GM18951 (cell line): ENCODE measurements around the gene MAP3K19.

Experiments used
- POLR2A ChIP-seq: IDR thresholded peaks from 4 replicates; pipeline ENCODE4 v1.6.1; 2011; ENCODE audit warnings: mild to moderate bottlenecking; ENCODE audit not compliant: insufficient read length, insufficient read depth; ENCODE audit errors: extremely low read depth
- in situ Hi-C: fragments of 300-500 bp; cut with MboI; formaldehyde crosslinking; loops from one replicate; pipeline ENCODE4 v1.12.0; 2022; ENCODE audit warnings: low sequenced_read_pairs, mixed read lengths, inconsistent platforms; ENCODE audit not compliant: unreplicated experiment

MAP3K19 gene

DNA sequence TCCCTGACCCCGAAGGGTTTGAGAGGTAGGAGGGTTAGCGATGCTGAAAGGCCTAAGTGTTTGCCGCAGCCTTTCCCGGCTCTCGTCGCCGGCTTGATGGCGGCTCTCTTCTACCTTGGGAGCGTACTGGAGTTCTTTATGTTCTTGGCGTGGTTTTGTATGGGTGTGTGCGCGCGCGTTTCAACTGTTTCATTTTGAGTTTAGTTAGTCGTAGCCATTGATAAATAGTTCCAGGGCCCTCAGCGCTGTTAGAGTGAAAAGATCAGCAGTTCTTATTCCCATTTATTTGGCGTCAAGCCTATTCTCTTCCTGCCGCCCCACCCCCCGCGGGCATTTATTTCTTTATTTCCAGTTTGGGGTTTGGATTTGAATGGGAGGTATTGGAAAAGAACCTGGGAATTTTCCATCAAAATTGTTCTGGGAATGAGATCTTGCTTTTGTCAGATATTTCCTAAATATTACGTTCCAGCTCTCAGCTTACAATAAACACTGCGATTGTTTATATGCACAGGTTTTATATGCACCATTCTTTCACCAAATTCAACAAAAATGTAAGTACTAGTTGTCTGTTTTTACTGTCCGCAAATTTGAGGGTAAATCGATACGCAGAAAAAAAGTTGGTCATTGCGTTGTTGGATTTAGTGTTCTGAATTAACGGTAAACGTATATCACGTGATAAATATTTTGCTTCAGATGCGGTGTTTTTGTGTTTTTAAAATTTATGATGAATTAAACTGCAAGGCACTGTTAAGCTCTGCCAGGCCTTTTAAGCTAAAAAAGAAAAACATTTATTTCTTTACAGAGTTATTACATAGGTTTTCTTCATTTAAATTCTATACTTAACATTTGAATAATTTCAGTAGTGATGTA is 127.7 kb downstream of the MAP3K19 start:
- no peak for TF ChIP-seq POLR2A
- in situ Hi-C loops = no loop called here

- in situ Hi-C loops = no loop called here
- peak; percentile 71 for TF ChIP-seq POLR2A
These were observed 128.5 kb downstream of the MAP3K19 start, which contains the start of gene CCNT2 for GRCh38 chr2:134918526-134919340. Gene CCNT2, plus strand, starts transcription at chr2:134918822. Its CDS starts 33 bp downstream, at chr2:134918855.

DNA sequence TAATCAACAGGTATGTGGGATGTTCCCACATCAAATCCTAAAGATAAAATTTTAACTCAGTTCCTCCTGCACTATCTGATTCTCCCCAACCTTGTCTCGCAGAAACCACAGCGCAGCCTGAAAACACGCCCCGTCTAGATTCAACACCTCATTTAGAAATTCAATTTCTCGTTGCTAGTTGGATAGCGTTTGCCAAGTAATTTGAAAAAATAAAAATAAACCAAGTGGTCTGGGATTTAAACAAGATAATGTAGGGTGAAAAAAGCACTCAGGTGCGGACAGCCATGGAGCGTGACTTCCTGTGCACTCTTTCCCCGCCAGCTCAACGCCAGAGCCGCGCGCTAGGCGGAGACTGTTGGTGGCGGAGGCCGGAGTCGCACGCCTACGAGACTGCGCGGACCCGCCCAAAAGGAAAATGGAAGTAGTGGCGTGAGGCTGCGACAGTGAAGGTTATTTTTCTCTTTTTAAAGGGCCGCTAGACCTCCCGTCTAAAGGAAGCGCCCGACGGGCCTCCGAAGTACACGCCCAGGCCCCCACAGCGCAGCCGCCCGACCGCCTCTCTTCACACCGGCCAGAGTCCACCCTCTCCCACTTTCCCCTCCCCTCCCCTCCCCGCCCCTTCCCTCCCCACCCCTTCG is 129.2 kb downstream of the MAP3K19 start:
- in situ Hi-C loops = no loop called here

DNA sequence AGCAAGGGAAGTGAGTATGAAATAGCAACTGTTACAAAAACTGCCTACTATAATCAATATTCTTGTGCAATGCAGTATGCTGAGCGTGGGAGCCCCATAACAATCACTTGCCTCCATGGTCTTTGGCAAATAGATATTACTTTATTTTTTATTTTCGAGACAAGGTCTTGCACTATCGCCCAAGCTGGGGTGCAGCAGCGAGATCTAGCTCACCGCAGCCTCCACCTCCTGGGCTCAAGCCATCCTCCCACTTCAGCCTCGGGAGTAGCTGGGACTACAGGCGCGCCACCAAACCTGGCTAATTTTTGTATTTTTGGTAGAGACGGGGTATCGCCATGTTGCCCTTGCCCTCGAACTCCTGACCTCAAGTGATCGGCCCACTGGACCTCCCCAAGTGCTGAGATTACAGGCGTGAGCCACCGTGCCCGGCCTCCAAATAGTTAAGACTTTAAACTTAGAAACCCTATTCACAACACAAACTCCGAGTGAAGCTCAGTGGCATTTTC is 129.8 kb downstream of the MAP3K19 start:
- TF ChIP-seq POLR2A = no peak
- in situ Hi-C loops = no loop called here

More for the DNA sequence above, 129.2 kb downstream of the MAP3K19 start:
- TF ChIP-seq POLR2A = peak; percentile 85
